Tibial nerve (tissue), 4 donors: ENCODE results near the gene DNM1. TPM values are rescaled to one million over a fixed set of nuclear protein-coding genes. Genes with fewer than 3 reads are reported as not detected.

ENCODE experiments used
- DNase-seq, 2 donors: peaks; one replicate each; pipeline ENCODE4 v3.0.0-alpha.2; 2019; ENCODE audit warnings: low spot score in 2 of 2
- H3K27ac ChIP-seq, 4 donors: fragments of 200-600 bp; sonication (generic) in 3 of 4; one replicate each; pipeline ENCODE4 v1.5.1; 2017 to 2019; ENCODE audit warnings: mild to moderate bottlenecking in 1 of 4
- H3K27me3 ChIP-seq, 2 donors: fragments of 200-600 bp; sonication (generic) in 1 of 2; one replicate each; pipeline versions ENCODE4 v1.5.1 to v1.6.0; 2017 to 2019
- H3K36me3 ChIP-seq, 3 donors: fragments of 200-600 bp; sonication (generic); one replicate each; pipeline ENCODE4 v1.5.1; 2018 to 2019
- H3K4me1 ChIP-seq, 4 donors: fragments of 200-600 bp; sonication (generic) in 3 of 4; one replicate each; pipeline ENCODE4 v1.5.1; 2017 to 2019
- H3K4me3 ChIP-seq, 4 donors: fragments of 200-600 bp; sonication (generic) in 3 of 4; one replicate each; pipeline ENCODE4 v1.5.1; 2017 to 2019; ENCODE audit warnings: mild to moderate bottlenecking in 1 of 4, moderate library complexity in 1 of 4
- H3K9me3 ChIP-seq, 4 donors: fragments of 200-600 bp; sonication (generic) in 3 of 4; one replicate each; pipeline ENCODE4 v1.5.1; 2017 to 2019
- EP300 ChIP-seq, 2 donors: sonication (generic); formaldehyde crosslinking; IDR thresholded peaks; one replicate each; pipeline ENCODE4 v1.6.1; 2017; ENCODE audit warnings: antibody characterized with exemption in 2 of 2, mild to moderate bottlenecking in 1 of 2
- POLR2A ChIP-seq, 2 donors: fragments of 450-650 bp; IDR thresholded peaks; one replicate each; pipeline ENCODE4 v1.6.1; 2017; ENCODE audit warnings: antibody characterized with exemption in 2 of 2, mild to moderate bottlenecking in 2 of 2, moderate library complexity in 2 of 2
- WGBS, 2 donors: methylation state at CpG; one replicate each; pipeline ENCODE4 v1.1.5; 2018; 5-methylcytosine and 5-hydroxymethylcytosine counted together
- total RNA-seq, 4 donors: library from RNA; depleted of rRNA; stranded (reverse); fragments of >200 nt; gene quantifications; one replicate each; pipeline ENCODE4 v1.1.0, GENCODE V29; 2016
- TF ChIP-seq, protein P1 (sequence below), 5 experiments: fragments of 200-600 bp in 3 of 5; fragments of 450-650 bp in 2 of 5; sonication (generic) in 3 of 5; IDR thresholded peaks; one replicate each; pipeline ENCODE4 v1.5.1; 2016 to 2019; ENCODE audit warnings: antibody characterized with exemption in 5 of 5, mild to moderate bottlenecking in 3 of 5, moderate library complexity in 2 of 5

Gene DNM1
- total RNA-seq, 4 donors from 2014 or later: 19.9 to 50.4 (median 41.4) TPM

DNA sequence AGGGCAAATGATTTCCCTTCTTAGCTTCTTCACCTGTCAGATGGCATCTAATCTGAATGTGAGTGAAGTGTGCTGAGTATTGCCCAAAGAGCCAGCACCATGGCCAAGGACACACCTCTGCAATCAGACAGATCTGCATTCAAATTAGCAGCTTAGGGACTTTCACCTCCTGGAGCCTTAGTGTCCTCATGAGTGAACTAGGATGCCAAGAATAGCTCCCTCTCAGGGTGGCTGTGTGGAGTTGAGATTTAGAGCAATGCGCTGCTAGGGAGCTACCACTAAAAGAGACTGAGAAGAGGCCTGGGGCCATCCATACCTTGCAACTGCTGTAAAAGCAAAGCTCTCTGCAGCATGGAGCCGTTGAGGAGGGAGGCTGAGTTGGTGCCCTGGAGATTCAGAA lies 13.2 kb upstream of the DNM1 start:
- Histone ChIP-seq H3K27ac (no peak overlapping the region), H3K4me3 (peak overlapping the region in 1 of 4 donors; percentile 86), H3K9me3 (no peaks in the 10 kb centered on the region), H3K4me1 (peaks cover 0 to 33% (median 13%) of the 10 kb centered on the region in 4 donors), H3K27me3 (no peaks in the 10 kb centered on the region), H3K36me3 (peaks cover 0 to 51% (median 7%) of the 10 kb centered on the region in 3 donors)
- TF ChIP-seq, protein P1, sequence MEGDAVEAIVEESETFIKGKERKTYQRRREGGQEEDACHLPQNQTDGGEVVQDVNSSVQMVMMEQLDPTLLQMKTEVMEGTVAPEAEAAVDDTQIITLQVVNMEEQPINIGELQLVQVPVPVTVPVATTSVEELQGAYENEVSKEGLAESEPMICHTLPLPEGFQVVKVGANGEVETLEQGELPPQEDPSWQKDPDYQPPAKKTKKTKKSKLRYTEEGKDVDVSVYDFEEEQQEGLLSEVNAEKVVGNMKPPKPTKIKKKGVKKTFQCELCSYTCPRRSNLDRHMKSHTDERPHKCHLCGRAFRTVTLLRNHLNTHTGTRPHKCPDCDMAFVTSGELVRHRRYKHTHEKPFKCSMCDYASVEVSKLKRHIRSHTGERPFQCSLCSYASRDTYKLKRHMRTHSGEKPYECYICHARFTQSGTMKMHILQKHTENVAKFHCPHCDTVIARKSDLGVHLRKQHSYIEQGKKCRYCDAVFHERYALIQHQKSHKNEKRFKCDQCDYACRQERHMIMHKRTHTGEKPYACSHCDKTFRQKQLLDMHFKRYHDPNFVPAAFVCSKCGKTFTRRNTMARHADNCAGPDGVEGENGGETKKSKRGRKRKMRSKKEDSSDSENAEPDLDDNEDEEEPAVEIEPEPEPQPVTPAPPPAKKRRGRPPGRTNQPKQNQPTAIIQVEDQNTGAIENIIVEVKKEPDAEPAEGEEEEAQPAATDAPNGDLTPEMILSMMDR (IDR thresholded peaks at IDR 0.05): no peak
- no peak for DNase-seq
- WGBS, 2 donors: 75 to 77% methylated on average over 2 of the region's 2 CpGs

GRCh38 chr9:128190516-128191405 lies 12.4 kb upstream of the DNM1 start:
- 18 to 20% methylated on average over 31 of the region's 32 CpGs for WGBS, 2 donors
- peaks cover 0 to 33% (median 13%) of the 10 kb centered on the region in 4 donors for H3K4me1 ChIP-seq
- peak overlapping the region; percentile 64 to 92 (median 87) for H3K4me3 ChIP-seq
- peaks cover 0 to 43% (median 7%) of the 10 kb centered on the region in 3 donors for H3K36me3 ChIP-seq
- H3K9me3 ChIP-seq: no peaks in the 10 kb centered on the region
- H3K27ac ChIP-seq: peak overlapping the region; percentile 78 to 97 (median 88)
- no peak for DNase-seq
- TF ChIP-seq, protein P1 (IDR thresholded peaks at IDR 0.05): no peak
- TF ChIP-seq EP300 (IDR thresholded peaks at IDR 0.05): no peak
- no peak for TF ChIP-seq POLR2A (IDR thresholded peaks at IDR 0.05)
- no peaks in the 10 kb centered on the region for H3K27me3 ChIP-seq

- Histone ChIP-seq H3K27ac (peak within 1 kb of the TSS; percentile 78 to 97 (median 88)), H3K36me3 (peaks cover 0 to 35% (median 7%) of the 10 kb centered on the region in 3 donors), H3K27me3 (no peaks in the 10 kb centered on the region), H3K9me3 (no peaks in the 10 kb centered on the region), H3K4me1 (peaks cover 0 to 33% (median 13%) of the 10 kb centered on the region in 4 donors), H3K4me3 (peak within 1 kb of the TSS; percentile 64 to 92 (median 87))
- TF ChIP-seq POLR2A (IDR thresholded peaks at IDR 0.05) (peak in 1 of 2 donors; percentile 46), EP300 (IDR thresholded peaks at IDR 0.05) (peak in 1 of 2 donors; percentile 24)
- TF ChIP-seq, protein P1 (IDR thresholded peaks at IDR 0.05): peak; percentile 88 to 96 (median 92)
- DNase-seq: peak; percentile 57 to 63
- 0 to 1% methylated on average over 33 to 59 of the region's 71 CpGs for WGBS, 2 donors
These were observed 11.7 kb upstream of the DNM1 start, which contains the start of gene CIZ1 for GRCh38 chr9:128191406-128192046. Gene CIZ1 (minus strand): TSS chr9:128191572. CDS start chr9:128190857, 715 bp downstream.

GRCh38 chr9:128192601-128193371 lies 10.4 kb upstream of the DNM1 start:
- peak; percentile 69 to 71 for DNase-seq
- WGBS, 2 donors: 29 to 41% methylated on average over 30 to 42 of the region's 56 CpGs
- peak overlapping the region; percentile 78 to 97 (median 88) for H3K27ac ChIP-seq
- peak overlapping the region; percentile 64 to 92 (median 87) for H3K4me3 ChIP-seq
- no peaks in the 10 kb centered on the region for H3K27me3 ChIP-seq
- H3K4me1 ChIP-seq: peaks cover 0 to 33% (median 13%) of the 10 kb centered on the region in 4 donors
- H3K36me3 ChIP-seq: peaks cover 0 to 32% (median 0%) of the 10 kb centered on the region in 3 donors
- H3K9me3 ChIP-seq: no peaks in the 10 kb centered on the region
- TF ChIP-seq POLR2A (IDR thresholded peaks at IDR 0.05) (peak in 1 of 2 donors; percentile 49), EP300 (IDR thresholded peaks at IDR 0.05) (peak in 1 of 2 donors; percentile 58)
- TF ChIP-seq, protein P1 (IDR thresholded peaks at IDR 0.05): peak in 3 of 5 experiments; percentile 15 to 52 (median 46)
